GM12874 (cell line): ENCODE data around the gene CXCL3.

ENCODE experiments used
- CTCF ChIP-seq: IDR thresholded peaks from 2 replicates; pipeline ENCODE4 v1.5.1; 2011; ENCODE audit warnings: low read depth, mild to moderate bottlenecking, control low read depth, low read length, moderate library complexity; ENCODE audit not compliant: insufficient read depth

The CXCL3 gene

DNA sequence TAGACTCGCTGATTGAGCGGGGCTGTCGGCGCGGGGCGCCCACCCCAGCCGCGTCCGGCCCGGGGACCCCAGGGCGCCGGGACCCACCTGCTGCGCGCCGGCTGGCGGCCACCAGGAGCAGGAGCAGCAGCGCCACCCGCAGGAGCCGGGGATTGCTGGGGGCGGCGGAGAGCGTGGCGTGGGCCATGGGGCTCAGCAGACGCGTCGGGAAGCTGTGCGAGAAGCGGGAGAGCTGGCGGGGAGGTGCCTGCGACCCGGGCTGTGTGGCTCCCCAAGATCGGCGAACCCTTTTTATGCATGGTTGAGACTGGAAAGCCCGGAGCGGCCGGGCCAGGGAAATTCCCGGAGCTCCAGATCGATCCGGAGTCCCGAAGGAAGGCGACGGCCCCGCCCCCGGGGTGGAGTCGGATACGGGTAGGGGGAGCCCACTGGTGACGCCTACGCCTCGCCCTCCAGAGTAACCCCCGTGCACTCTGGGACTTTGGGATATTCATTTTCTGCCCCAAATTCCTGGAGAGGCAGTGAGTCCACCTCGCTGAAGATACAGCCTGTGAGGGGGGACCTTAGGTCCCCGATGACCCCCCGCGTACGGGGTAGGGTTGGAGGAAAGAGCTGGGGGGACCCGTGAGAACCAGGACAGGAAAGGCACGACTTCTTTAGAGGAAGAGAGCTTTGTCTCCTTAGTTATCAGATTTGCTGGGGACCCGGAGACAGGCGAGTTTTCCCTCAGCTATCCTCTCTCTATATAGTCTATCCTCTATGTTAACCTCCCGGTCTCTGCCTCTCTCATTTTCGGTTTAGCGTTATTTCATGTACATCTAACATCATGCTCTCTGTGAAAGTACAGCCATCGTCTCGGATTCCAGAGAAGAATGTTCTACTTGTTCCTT is at the start of gene CXCL3:
TSS of gene CXCL3 (minus strand) at position 265 of the 890 bp plus-strand sequence. CDS start at position 187, 78 bp downstream.
- no peak for TF ChIP-seq CTCF

DNA sequence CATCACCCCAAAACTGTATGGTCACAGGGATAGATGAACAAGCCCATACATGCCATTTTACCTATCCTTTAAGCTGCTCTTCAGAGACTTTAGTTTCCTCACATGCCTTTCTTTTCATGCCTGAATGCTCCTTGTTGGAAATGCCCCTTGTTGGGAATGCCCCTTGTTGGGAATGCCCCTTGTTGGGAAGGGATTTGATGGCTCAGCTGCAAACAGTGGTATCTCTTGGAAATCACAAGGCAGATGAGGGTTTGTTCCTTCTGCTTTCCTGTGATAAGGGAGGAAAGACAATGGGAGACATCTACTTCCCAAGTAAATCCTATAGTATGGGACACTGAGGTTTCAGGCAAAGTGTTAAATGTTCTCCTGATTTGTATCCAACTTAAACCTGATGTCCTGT is 49.0 kb upstream of the CXCL3 start:
- TF ChIP-seq CTCF = no peak

DNA sequence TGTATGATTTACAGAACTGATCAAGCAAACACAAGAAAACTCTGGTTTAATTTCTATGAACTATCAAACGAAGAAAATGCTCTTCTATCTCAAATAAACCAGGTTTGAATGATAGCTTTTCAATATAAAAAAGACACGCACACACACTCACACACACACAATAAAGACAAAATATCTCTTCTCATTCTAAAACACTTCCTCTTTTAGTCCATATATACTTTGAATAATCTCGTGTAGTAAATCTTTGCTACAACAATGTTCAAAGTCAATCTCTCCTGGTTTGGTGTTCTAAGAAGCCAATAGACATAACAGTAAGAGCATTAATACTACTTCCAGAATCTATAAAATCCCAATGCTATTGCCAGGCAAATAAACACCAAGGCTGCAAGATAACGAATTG is 47.2 kb upstream of the CXCL3 start:
- no peak for TF ChIP-seq CTCF

DNA sequence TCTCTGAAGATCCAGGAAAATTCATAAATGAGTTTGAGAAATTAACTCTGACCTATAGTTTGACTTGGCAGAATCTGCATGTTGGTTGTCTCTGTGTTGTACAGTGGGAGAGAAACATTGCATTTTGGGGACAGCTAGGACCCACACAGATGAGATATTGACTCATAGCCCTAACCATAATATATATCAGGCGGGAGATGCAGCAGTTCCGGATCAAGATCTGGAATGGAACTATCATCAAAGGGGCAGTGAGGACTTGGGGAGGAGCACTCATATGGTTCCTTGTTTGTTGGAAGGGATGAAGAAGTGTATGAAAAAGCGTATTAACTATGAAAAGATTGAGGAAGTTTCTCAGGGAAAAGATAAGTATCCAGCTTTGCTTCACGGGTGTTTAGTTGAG is 46.5 kb upstream of the CXCL3 start:
- no peak for TF ChIP-seq CTCF

DNA sequence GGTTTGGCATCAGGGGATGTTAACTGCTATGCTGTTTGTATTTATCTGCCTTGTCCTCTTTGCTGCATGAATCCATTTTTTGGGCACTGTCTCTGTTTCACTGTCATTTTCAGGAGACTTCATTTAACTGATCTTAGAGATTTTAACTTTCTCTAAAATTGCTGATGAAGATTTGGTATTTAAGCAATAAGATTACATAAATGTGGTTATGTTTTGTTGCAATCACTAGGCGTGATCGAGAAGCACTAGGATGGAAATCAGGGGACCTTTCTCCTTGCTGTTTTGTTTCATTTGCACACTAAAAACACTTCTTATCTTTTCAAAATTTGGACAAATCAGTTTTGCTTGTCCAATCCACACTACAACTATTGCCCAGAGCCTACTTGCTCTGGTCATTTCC is 45.1 kb upstream of the CXCL3 start:
- no peak for TF ChIP-seq CTCF

- TF ChIP-seq CTCF = no peak
Observed at GRCh38 chr4:74081035-74081434, 42.5 kb upstream of the CXCL3 start.

DNA sequence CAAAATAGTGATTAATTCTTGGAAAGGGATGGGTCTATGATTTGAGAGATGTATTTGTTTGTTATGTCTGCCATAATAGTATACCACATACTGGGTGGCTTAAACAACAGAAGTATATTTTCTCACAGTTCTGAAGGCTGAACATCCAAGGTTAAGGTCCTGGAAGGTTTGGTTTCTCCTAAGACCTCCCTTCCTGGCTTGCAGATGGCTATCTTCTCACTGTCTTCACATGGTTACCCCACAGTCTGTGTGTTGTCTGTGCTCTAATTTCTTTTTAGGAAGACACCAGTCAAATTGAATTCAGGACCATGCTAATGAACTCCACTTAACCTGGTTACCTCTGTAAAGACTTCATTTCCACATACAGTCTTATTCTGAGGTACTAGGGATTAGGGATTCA is 34.9 kb upstream of the CXCL3 start:
- TF ChIP-seq CTCF = no peak
